GM19328 (cell line): ENCODE measurements around the gene PEA15.

Source experiments
- ATAC-seq: cut with Tn5 transposase; IDR thresholded peaks from one replicate; pipeline ENCODE4 v1.9.1; 2021; ENCODE audit warnings: mild to moderate bottlenecking, moderate library complexity; ENCODE audit not compliant: unreplicated experiment

Gene PEA15

DNA sequence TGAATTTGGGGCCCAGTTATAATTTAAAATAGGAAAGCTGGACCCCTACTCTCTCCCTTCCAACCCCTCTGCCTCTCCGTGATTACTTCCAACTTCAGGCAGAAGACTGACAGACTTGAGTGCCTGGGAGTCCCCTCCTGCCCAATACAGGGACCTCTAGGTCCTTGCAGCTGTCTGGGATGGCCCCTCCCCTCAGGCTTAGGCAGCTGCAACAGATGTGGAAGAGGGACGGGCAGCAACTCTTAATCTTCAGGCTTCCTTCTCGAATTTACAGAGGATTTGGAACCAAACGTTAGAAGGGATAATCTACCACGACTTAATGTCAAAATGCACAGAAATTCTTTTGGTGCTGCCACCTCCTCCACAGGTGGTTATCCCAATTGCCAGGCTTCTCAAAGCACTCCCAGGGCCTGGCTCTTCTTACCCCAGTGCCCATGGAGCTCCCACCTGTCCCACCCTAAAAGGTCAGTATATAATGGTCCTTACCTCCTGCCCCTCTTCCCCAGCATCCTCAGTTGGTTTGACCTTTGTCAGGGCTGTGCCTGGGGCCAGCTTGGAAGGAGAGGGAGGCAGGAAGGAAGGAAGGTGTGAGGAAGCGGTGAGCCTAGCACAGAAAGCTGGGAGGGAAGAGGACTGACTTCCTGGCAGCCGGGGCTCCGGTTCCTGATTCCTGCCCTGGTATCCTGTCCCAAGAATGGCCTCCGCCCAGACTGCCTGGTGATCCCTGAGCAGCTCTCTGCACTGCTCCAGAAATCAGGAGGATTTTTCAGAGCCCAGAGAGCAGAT is 2.8 kb downstream of the PEA15 start:
- no peak for ATAC-seq

DNA sequence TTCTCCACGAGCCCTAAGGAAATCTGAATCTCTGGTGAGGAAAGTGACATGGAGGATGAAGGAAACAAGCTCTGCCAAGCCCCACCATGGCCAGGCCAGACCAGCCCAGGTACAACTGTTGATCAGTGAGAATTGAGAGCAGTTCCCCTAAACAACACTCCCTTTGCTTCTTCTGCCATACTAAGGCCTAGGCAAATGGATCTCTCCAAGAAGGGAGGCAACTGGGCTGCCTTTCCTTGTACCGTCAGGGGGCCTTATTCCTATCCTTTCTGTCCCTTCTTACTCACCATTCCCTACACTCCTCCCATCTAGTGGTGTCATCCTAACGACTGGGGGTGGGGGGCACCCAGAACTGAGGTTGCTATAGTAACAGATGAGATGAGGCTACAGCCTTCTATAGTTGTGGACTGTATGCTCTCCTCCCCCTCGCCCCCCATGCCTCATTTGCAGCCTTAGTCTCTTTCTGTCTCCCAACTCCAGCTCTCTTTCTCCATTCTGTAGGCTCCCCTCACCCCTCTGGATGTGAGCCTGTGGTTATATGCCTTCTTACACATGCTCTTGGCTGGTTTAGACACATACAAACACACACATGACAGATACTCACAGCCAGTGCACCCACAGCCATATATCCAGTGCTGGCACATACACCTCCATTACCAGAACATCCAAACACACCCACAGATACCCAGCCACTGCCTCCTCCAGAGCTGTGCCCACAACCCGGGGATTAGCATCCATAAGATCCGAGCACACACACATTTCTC is 3.6 kb downstream of the PEA15 start:
- no peak for ATAC-seq

DNA sequence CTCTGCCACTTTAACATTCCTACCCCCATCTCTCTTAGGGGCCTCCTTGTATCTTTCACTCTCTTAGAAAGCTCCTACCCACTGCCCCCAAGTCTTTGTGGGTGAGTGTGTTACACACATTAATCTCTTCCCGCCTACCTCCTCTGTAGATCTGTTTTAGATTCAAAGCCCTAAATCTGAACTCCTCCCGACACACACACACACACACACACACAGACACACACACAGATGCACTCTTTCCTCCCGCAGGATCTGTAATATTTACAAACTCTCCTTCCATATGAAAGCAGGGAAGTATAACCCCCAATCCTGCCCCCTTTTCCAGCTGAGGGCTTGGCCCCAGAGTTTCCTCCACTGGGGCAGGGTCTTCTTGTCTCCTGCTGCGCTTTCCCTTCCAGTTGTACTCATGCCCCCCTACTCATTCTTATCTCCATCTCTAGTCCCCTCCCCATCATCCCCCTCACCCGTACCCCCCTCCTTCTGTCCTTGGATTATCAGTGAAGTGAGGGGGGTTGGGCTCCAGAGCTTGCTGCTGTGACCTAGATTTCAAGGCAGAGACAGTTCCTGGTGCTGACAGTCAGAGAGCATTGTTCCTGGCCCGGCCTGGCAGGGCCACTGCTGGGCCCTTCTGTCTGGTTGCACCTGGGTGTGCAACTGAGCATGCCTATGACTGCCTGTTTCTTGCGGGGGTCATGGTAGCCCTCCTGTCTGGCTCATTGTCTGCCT is 4.3 kb downstream of the PEA15 start:
- no peak for ATAC-seq

DNA sequence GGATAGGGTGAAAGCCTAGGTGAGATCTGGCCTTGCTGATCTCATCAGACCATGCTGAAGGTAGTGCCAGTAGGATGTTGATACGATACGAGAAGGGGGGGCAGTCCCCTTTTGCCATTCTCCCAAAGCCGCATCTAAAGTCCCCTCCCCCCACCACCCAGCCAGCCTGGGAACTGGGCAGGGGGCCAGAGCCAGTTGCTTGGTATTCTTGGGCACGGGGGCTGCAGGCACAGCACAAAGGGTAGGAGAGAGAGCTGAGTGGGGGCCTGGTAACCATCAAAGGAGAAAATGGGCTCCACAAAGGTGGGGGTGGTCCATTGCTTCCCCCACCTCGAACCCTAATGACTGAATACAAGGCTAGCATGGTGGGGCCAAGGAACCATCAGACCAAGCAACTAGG is 5.4 kb downstream of the PEA15 start:
- ATAC-seq = no peak

DNA sequence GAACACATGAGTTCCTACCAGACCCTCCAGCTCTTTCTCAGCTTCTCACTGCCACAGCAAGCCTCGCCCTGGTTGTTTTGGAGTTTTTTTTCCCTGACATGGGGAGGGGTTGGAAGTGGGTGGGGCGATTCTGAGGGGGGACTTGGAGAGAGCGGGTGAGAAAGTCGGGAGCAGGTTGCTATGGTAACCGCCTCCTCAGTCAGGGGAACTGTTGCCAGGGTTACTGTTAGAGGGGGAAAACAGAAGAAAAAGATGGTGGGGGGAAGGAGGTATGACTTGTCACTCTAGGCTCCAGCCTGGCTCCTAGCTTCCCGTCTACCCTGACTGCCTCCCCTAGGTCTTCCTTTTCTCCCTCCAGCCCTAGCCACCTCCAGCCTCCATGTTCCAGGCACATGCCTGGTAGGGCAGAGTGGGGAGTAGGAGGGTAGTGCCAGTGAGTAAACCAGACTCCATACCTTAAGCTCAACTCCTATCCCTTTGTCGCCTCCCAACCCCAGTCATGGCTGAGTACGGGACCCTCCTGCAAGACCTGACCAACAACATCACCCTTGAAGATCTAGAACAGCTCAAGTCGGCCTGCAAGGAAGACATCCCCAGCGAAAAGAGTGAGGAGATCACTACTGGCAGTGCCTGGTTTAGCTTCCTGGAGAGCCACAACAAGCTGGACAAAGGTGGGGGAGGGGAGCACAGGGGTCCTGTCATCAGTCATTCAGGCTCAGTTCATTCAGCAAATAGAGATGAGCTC is 6.0 kb downstream of the PEA15 start:
- ATAC-seq = no peak

DNA sequence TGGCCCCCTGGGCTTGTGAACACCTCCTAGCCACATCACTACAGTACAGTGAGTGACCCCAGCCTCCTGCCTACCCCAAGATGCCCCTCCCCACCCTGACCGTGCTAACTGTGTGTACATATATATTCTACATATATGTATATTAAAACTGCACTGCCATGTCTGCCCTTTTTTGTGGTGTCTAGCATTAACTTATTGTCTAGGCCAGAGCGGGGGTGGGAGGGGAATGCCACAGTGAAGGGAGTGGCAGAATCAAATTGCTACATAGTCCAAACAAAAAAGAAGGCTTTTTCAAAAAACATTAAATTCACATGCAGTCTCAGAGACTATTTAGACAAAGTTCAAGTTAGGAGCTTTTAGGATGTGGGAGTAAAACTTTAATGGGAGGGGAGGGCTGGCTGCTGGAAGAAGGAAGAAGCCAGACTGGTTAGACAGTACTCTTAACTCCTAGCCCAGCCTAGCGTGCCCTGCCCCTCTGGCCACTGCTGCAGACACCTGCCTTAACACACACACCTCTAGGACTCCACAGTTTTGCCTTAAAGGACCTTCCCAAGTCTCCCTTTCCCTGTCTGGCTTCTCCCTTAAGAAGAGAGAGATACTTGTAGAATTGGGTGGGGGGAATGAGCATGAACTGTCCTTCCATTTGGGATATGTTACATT is 9.4 kb downstream of the PEA15 start:
- no peak for ATAC-seq

DNA sequence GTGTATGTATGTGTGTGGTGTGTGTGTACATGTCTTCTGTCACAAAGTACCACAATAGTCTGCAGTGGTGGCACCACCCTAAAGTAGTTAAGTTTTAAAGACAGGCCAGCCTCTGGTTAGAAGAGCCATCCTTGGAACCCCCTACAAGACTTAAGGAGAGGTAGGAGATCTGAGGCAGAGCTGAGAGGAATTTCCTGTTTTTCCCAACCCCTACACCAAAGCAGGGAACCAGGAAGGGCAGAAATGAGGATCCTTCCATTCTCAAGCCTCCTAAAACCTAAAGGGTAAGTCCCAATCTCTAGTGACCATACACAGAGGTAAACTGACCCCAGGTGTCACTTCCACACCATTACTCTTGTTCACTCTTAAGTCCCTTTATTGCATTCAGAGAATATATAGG is 11.1 kb downstream of the PEA15 start:
- no peak for ATAC-seq

DNA sequence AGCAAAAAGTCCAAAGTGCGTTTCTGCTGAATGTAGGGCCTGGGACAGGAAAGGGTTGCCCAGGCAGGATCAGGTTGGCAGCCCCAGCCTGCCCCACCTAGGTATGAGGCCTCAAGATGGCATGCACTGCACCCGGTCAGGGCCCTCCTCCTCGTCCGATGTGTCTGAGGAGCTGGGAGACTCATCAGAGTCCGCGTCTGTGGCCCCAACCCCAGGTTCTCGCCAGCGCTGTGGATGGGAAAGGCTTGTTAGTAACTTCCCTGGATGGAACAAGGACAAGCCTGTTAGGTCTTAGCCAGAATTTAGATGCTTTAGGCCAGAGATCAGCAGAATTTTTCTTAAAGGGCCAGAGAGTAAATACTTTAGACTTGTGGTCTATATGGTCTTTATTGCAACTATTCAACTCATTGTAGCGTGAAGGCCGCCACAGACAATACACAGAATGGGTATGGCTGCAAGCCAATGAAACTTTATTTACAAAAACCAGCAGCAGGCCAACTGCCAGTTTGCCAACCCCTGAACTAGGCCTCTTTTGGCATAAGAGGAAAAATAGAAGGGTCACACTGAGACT is 12.4 kb downstream of the PEA15 start:
- no peak for ATAC-seq

DNA sequence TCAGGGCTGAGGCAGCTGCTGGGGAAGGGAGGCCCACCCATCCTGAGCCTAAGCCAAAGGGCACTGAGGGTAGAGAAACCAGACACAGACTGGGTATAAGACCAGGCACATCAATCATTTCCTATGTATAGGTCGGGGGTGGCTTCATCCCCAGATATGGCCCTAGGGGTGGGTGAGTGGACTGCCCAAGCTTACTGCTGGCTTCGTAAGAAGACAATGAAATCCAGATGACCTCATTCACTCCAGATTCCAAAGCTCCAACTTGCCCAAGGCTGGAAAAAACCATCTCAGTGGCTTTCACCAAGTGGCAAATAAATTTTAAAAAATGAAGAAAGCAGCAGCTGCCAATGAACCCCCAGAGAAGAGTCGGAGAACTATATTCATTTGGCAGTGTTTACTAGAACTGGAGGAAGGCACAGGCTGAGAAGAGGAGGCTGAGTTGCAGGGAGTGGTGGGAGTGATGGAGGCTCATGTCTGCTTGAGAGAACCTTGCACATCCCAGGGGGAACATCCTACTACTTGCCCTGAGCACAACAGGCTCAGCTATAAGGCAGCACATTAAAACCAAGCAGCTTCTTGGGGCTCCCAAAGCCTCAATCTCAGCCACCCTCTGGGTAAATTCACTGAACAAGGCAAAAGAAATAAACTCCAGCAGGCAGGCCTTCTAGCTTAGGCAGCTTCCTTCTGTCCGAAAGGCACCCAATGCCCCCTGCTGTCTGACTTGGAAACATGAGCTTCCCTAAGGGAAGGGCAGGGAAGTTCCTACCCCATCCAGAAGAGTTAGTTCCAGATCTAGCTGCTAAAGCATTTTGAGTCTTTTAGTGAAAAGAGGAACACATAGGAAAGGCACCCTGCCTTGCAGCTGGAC is 14.1 kb downstream of the PEA15 start:
- ATAC-seq = no peak

DNA sequence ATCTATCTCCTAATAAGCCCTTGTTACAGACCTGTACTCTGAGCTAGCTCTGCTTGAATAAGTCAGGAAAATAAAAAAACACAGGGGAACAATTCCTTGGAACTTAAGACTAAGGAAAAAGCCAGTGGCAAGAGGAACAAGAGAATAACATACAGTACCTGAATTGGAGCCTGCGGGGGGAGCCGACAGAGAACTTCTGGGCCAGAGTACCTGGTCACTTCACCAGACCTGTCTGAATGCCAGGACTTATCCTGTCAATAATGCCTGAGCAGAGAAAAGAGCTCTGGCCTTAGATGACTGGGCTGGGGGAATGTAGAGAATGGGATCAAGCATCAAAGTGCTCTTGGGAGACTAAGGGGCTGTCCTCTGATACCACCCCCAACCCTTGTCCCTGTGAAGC is 15.1 kb downstream of the PEA15 start:
- ATAC-seq = no peak

DNA sequence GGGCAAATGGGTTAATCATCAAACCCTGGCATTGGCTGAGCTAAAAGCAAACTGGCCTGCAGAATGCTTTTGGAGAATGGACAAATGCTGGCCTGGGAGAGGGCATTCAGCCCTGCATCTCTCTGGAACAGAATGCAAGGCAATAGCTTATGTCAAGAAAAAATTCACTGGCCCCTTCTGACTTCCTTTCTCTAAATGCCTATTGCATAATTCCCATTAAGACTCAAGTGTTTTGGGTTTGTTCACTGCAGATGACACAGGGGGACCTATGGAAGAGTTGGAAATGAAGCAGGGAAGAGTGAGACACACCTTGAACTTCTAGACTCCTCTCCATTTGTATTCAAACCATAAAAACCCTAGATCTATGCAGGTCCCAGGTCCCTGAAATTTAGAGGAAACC is 15.9 kb downstream of the PEA15 start:
- no peak for ATAC-seq

DNA sequence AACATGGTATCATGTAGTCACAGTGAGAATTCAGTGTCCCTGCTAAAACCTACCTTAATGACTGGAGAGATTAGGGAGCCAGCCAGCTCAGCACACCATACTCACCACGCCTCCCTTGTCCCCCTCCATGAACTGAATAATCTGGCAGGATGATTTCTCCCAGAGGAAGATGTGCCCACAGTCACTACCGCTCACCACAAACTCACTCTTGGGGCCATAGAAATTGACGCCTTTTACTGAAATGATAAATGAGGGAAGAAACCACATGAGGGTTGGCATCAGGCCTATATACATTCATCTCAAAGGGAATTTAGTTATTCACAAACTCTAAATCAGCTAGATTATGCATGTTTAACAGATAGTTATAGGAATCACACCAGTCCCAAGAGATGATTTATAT is 17.4 kb downstream of the PEA15 start:
- ATAC-seq = no peak

DNA sequence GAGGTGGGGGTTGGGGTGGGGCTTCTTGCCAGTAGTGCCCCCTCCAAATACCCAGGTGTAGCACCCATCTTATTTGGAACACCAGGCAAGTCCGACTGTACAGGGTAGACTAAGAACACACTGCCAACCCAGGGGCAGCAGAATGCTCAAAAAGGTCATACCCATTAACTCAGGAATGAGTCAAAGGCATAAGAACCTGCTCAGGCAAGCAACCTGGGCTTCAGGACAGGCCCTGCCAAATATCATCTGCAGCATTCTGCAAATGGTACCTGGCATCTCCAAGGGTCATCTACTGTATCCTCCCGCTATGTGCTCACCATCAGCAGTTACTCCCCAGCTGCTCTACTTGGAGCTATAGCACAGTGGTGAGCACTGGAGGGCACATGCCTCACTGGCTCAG is 19.4 kb downstream of the PEA15 start:
- no peak for ATAC-seq

DNA sequence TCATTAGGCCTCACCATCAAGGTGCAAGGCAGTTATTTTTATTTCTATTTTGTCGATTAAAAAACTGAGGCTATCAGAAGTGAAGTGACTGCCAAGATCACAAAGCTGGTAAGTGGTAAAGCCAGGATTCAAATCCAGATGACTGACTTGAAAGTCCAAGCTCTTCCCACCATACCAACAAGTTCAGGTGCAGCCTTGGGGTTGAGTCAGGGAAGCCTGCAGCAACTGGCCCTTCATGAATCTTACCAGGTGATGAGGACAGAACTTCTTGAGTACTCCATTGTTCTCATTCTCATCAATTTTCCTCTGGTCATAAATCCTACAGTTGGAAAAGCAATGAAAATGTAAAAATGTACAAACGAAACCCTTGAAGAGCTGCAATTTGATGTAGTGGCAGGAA is 20.2 kb downstream of the PEA15 start:
- ATAC-seq = no peak

DNA sequence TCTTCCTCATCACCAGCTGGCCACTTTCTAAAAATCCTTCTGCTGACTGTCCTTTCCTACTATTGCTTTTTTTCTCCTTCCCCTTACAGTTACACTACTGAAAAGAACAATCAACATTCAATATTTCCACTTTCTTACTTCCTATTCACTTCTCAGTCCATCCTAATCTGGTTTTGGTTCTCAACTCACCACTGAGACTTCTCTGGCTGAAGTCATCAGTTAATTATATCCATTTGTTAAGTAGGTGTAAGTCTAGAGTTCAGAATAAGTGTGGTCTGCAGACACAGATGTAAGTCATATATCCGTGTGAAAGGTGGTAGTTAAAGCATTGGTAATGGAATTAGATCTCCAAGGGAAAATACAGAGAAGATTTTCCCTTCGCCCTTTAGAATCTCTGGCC is 21.4 kb downstream of the PEA15 start:
- no peak for ATAC-seq

DNA sequence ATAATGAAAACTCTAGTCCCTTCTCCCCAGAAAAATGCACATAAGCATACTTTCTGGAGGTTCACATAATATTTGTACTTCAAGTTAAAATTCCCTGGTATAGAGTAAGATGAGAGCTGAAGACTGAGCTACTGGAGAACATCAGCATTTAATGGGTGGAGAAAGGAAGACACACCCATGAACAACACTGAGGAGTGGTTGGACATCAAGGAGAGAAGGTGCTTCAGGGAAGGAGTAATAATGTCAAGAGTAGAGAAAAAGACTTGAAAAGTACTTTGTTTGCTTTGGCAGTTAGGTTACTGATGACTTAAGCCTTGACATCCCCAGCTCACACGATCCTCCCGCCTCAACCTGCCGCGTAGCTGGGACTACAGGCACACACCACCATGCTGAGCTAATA is 21.9 kb downstream of the PEA15 start:
- no peak for ATAC-seq

DNA sequence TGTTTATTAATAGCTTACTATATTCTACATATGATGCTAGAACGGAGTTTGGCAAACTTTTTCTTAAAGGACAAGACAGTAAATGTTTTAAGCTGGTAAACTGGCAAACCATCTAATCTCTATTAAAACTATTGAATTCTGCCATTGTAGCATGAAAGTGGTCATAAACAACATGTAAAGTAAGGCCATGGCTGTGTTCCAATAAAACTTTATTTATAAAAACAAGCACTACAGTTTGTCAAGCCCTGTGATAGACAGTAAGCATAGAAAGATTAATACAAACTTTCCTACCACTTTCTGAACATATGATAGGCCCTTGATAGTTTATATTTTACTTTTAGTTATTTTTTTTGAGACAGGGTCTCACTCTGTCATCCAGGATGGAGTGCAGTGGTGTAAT is 22.4 kb downstream of the PEA15 start:
- ATAC-seq = no peak

DNA sequence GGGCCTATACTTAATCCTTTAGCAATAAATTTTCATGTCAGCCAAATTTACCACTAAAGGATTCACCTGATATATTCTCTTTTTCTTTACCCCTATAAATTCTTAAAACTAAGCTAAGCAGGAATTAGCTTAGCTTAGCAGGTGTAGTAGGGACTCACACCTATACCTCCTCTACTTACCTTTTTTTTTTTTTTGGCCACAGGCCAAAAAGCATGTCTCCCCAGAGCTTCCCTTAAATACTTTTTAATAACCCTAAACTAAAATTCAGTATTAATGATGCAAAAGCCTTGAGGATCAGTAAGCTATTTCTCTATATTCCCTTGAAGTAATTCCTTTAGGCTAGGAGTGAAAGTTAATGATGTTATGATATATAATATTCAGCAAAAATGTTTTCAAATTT is 23.2 kb downstream of the PEA15 start:
- no peak for ATAC-seq

DNA sequence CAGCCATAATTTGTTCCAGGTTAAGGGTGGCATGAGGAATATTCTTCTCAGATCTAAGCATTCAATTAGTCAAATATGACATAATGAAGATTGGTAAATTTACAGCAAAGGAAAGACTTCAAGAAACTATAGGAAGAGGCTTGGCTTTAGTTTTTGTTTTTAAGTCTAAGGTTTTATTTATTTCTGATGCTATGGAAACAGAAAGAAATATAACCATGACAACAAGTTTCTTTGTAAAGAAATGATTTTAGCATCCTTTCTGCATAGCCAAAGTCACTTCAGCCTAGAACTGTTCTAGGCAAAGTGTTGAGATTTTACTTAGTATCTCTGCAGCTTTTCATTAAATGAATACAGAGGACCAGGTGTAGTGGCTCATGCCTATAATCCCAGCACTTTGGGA is 27.7 kb downstream of the PEA15 start:
- ATAC-seq = no peak
